ENCODE results near the gene SLC2A4.
"Not testable (repeated sequence)": the region's sequence is repeated elsewhere in the genome, so short reads cannot be mapped to it uniquely, and the experiment has no call there.

SLC2A4 gene

GRCh38 chr17:7281074-7281952 lies at the start of gene SLC2A4:
Gene SLC2A4, plus strand, starts transcription at chr17:7281718. Its CDS starts 217 bp downstream, at chr17:7281935.
- DNase-seq (ENCODE audit: low spot score), result peak; percentile 99

DNA sequence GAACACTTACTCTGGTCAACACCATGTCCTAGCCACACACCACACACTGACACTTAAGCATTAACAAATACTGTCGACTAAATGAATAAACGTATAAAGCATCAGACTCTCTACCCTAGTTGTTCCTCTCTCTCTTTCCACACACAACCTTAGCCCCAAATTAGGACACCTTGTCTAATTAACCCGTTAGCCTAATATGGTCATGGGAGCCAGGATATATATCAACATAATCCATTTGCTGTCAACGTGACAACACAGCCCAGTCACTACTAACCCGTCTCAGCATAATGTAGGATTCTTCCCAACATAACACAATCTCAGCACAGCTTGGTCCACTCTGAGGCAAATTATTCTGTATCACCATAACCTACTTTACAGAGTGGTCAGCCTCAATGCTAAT lies 49.4 kb upstream of the SLC2A4 start:
- no peak for DNase-seq (ENCODE audit: low spot score)

- no peak for DNase-seq (ENCODE audit: low spot score)
These were observed 47.8 kb upstream of the SLC2A4 start for GRCh38 chr17:7233701-7234082.

- peak; percentile 94 for DNase-seq (ENCODE audit: low spot score)
These were observed 47.2 kb upstream of the SLC2A4 start, which contains the start of gene DVL2 for GRCh38 chr17:7234083-7234951. Gene DVL2, minus strand, starts transcription at chr17:7234517. Its CDS starts 255 bp downstream, at chr17:7234262.

DNA sequence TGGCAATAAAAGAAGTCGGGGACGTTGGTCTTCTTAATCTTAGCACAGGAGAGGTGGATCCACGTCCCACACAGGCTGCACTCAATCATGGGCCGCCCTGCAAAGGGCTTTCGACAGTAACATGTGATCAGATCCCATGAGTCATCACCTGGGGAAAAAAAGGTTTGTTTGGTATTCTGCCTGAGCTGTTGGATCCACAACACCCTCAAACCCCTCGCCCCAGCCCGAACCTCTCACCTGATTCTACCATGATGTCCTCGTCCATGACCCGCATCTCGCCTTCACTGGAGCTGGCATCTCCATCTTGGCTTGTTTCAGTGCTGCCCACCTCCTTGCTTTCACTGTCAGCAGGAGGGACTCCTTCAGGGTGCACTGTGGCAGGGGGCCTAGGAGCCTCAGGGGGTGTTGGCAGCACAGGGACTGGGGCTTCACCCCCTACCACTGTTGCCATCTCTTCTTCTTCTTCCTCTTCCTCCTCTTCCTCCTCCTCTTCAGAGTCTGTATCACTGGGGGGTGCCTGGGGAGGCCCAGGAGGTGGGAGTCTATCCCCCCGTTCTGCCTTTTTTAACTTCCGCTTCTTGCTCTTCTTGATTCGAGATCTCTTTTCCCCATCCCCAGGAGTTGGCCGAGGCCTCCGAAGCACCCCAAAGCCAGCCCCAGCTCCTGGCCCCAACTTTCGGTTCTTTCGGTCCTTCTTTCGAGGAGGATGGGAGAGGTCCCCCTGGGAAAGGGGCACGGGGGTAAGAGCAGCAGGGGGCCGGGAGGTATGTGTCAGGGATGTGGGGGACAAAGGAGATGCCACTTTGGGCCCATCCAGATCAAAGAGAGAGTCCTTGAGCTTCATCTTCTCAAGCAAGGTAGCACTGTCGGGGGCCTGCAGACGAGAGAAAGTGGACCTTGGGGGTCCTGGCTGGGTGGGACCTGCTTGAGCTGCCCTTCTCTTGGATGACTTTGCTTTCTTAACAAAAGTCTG lies 45.5 kb upstream of the SLC2A4 start:
- DNase-seq (ENCODE audit: low spot score), result no peak

DNA sequence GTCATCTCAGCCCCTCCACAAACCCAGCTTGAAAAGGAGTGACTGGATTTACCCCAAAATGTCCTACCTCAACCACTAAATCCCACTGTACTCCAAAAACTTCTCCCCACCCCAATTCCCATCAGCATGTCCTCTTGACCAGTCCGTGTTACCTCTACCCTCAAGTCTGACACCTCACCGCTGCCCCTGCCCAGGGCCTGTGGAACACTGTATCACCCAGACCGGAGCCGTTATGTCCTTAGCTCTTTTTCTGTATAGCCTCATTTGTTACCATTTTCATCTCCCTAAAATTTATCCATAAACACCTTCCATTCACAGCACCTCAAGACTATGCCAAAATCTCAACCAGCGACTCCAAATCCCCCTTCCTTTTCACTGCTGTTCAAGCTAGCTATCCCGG lies 44.7 kb upstream of the SLC2A4 start:
- DNase-seq (ENCODE audit: low spot score), result no peak

- DNase-seq (ENCODE audit: low spot score), result no peak
These were observed 44.2 kb upstream of the SLC2A4 start for GRCh38 chr17:7237266-7237760.

DNA sequence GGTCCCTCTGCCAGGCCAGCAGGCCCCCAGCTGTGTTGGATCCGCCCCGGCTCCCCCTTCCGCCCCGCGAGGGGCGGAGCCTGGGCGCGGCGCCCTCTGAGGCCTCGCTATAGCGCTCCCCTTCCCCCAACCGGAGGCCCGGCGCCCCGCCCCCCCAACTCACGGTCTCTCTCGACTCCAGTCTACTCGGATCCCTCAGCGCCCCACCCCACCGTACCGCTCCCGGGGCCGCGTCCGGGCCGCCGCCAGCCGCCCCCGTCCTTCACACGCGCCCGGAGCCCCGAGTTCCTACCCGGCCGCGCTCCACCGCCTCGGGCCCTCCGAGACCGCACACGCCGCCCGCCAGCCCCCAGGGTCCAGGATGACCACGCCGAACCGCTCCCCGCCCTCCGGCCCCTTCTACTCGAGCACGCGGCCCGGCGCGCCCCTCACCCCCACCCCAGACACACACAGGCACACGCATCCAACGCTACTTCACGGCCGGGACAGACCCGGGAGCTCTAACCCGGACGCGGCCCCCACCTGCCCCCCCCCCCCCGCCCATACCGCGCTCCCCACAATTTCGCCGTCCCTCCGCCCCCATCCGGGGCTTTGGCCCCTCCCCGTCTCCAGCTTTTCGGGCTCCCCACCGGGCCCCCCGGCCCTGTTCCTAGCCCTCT lies 43.6 kb upstream of the SLC2A4 start:
- DNase-seq (ENCODE audit: low spot score), result peak; percentile 79

GRCh38 chr17:7238420-7239090 lies 43.0 kb upstream of the SLC2A4 start:
- no peak for DNase-seq (ENCODE audit: low spot score)

- DNase-seq (ENCODE audit: low spot score), result peak; percentile 90
These were observed 42.2 kb upstream of the SLC2A4 start, which contains the start of gene PHF23 for GRCh38 chr17:7239091-7240027. Gene PHF23, minus strand, starts transcription at chr17:7239457. Its CDS starts 178 bp downstream, at chr17:7239279.

- DNase-seq (ENCODE audit: low spot score), result no peak
These were observed 41.1 kb upstream of the SLC2A4 start for GRCh38 chr17:7240375-7240774.

- DNase-seq (ENCODE audit: low spot score), result no peak
These were observed 40.3 kb upstream of the SLC2A4 start for GRCh38 chr17:7241090-7241733.

DNA sequence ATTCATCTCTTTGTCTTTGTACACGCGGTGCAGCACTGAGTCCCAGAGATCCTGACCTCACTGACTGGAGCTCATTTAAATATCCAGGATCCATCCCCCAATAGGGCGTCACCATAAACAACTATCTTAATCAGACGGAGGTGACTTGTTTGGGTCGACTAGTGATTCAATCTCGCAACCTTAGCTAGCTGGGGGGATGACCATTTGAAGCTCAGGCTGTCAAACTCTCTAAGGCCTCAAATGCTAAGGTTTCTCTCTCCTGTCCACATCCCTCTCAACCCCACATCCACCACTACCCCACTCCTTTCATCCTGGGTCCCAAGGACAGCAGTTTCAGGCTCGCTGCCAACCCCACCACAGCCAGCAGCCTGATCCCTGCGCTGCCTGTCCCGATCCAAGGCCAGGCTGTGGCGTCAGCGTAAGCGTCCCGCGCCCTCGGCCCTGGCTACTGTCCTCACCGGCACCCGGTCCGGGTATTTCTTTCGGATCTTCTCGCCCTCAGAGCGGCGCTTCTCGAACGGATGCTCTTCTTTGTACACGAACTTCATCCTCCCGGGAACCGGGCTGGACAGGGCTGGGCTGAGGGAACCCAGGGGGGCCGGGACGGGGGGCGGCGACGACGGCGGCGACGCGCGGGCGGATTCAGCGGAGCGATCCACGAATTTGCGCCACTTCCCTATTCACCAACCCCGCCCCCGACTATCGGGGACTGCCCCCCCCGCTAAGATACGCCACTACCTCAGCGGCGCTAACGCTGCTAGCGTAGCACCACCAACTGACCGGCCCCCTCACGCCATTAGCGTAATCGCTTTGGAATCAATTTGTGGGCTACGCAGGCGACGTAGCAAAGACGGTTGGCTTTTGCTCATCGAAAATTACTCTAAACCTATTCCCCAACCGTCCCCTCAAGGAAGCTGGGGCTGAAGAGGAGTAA lies 39.5 kb upstream of the SLC2A4 start, which contains the start of gene GABARAP:
Gene GABARAP (minus strand): TSS at position 667 of the 934 bp plus-strand sequence. CDS start 119 bp downstream, at position 548.
- peak; percentile 67 for DNase-seq (ENCODE audit: low spot score)

GRCh38 chr17:7242717-7243452 lies 38.6 kb upstream of the SLC2A4 start:
- DNase-seq (ENCODE audit: low spot score), result peak; percentile 94

DNA sequence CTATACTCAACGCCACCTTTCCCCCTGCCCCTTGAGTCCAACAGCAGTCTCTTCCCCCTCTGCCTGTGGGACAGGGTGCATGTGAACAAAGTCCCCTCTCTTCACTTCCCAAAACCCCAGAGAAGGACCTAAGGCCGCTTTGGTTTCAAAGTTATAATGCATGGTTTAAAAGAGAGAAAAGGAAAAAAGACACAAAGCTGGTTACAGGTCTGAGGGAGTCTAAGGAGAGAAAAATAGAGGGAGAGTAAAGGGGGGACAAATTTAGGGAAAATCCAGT lies 38.1 kb upstream of the SLC2A4 start:
- DNase-seq (ENCODE audit: low spot score), result no peak

GRCh38 chr17:7243838-7244237 lies 37.7 kb upstream of the SLC2A4 start:
- not testable (repeated sequence) for DNase-seq (ENCODE audit: low spot score)

- DNase-seq (ENCODE audit: low spot score), result no peak
These were observed 34.7 kb upstream of the SLC2A4 start for GRCh38 chr17:7246779-7247178.
